ENCODE results near the gene RIOX2. TPM values are rescaled to one million over a fixed set of nuclear protein-coding genes. Genes with fewer than 3 reads are reported as not detected.

Gene RIOX2
- total and polyA plus RNA-seq, 2 of the 13 experiments (the other 11 are each of a cell fraction or from before 2014, with no cell fraction given): 19.9 to 43.3 TPM

- TF ChIP-seq ZBTB40 (IDR thresholded peaks at IDR 0.05) (no peak), ZBTB40 (CRISPR knock-in tag; IDR thresholded peaks at IDR 0.05) (no peak)
Observed at GRCh38 chr3:97969541-97969940, 2.7 kb downstream of the RIOX2 start (continued).

GRCh38 chr3:97968376-97968775 lies 3.9 kb downstream of the RIOX2 start:
- TF ChIP-seq ZFP41 (CRISPR knock-in tag; IDR thresholded peaks at IDR 0.05; ENCODE audit: borderline replicate concordance) (no peak), YY1 (IDR thresholded peaks at IDR 0.05; ENCODE audit: insufficient read depth, insufficient replicate concordance, low read depth, low read length) (no peak), ZNF446 (CRISPR knock-in tag; IDR thresholded peaks at IDR 0.05) (no peak), SMARCE1 (IDR thresholded peaks at IDR 0.05; ENCODE audit: borderline replicate concordance) (no peak), ZNF34 (CRISPR knock-in tag; IDR thresholded peaks at IDR 0.05; ENCODE audit: borderline replicate concordance) (no peak)
- TF ChIP-seq, protein P1, sequence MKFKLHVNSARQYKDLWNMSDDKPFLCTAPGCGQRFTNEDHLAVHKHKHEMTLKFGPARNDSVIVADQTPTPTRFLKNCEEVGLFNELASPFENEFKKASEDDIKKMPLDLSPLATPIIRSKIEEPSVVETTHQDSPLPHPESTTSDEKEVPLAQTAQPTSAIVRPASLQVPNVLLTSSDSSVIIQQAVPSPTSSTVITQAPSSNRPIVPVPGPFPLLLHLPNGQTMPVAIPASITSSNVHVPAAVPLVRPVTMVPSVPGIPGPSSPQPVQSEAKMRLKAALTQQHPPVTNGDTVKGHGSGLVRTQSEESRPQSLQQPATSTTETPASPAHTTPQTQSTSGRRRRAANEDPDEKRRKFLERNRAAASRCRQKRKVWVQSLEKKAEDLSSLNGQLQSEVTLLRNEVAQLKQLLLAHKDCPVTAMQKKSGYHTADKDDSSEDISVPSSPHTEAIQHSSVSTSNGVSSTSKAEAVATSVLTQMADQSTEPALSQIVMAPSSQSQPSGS (CRISPR knock-in tag; IDR thresholded peaks at IDR 0.05): no peak
- TF ChIP-seq, protein P2, sequence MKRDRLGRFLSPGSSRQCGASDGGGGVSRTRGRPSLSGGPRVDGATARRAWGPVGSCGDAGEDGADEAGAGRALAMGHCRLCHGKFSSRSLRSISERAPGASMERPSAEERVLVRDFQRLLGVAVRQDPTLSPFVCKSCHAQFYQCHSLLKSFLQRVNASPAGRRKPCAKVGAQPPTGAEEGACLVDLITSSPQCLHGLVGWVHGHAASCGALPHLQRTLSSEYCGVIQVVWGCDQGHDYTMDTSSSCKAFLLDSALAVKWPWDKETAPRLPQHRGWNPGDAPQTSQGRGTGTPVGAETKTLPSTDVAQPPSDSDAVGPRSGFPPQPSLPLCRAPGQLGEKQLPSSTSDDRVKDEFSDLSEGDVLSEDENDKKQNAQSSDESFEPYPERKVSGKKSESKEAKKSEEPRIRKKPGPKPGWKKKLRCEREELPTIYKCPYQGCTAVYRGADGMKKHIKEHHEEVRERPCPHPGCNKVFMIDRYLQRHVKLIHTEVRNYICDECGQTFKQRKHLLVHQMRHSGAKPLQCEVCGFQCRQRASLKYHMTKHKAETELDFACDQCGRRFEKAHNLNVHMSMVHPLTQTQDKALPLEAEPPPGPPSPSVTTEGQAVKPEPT (CRISPR knock-in tag; IDR thresholded peaks at IDR 0.05; ENCODE audit: low read depth): no peak
- TF ChIP-seq, protein P3, sequence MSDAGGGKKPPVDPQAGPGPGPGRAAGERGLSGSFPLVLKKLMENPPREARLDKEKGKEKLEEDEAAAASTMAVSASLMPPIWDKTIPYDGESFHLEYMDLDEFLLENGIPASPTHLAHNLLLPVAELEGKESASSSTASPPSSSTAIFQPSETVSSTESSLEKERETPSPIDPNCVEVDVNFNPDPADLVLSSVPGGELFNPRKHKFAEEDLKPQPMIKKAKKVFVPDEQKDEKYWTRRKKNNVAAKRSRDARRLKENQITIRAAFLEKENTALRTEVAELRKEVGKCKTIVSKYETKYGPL (CRISPR knock-in tag; IDR thresholded peaks at IDR 0.05): no peak
- Histone ChIP-seq H3K4me1 (ENCODE audit: insufficient read depth, low read length) (peaks cover 57% of the 10 kb centered on the region), H3K27me3 (ENCODE audit: control insufficient read depth in 1 of 2, insufficient read depth in 2 of 2, low read length in 2 of 2) (no peaks in the 10 kb centered on the region; a peak in 1 of 5 replicates), H3K4me2 (ENCODE audit: low read depth, low read length) (no peak overlapping the region), H2AFZ (ENCODE audit: low read length) (no peak overlapping the region), H3K9me3 (ENCODE audit: low read length) (no peaks in the 10 kb centered on the region), H3K27ac (ENCODE audit: extremely low read length, insufficient read depth, low read length) (no peak overlapping the region), H3K36me3 (replicated peaks in 1 of 2; ENCODE audit: control insufficient read depth in 1 of 2, insufficient read depth in 2 of 2, low read length in 2 of 2) (peaks cover 7 to 29% of the 10 kb centered on the region in 2 experiments), H4K20me1 (ENCODE audit: insufficient read depth, low read length) (no peaks in the 10 kb centered on the region), H3K4me3 (replicated peaks in 1 of 3; ENCODE audit: insufficient read depth in 1 of 3, low read depth in 2 of 3, low read length in 3 of 3) (no peak overlapping the region), H3K79me2 (ENCODE audit: insufficient read depth, low read length) (peaks cover 74% of the 10 kb centered on the region), H3K9ac (ENCODE audit: insufficient read depth, low read depth, low read length) (no peak overlapping the region)
- FAIRE-seq: no peak
- no TSS peak for BruUV-seq (replicated peaks)
- intact Hi-C loops (cut with micrococcal nuclease; ENCODE audit: unreplicated experiment): no loop called here
- CTCF ChIA-PET (ENCODE audit: low intra/inter-chr PET ratio, low total read pairs): no interaction called here
- DNase-seq (ENCODE audit: low spot score): no peak
- WGBS (ENCODE audit: low lambda C conversion rate): 100% methylated on average over 1 of the region's 1 CpG
- POLR2A ChIA-PET: no interaction called here
- in situ Hi-C loops (cut with HindIII; ENCODE audit: extremely low pct_ligation_motif_present, low pct_unique_long_range_greater_than_20kb): no loop called here
- ATAC-seq: no peak

All from HepG2 (cell line).